Fibroblast of the conjunctiva (primary cell): ENCODE results near the gene AKAP6.
A peak's percentile ranks its signal among the peaks of the same experiment; 100 is the strongest.

Experiments
- DNase-seq: peaks from one replicate; pipeline ENCODE4 v3.0.0-alpha.2; 2010; ENCODE audit warnings: low read depth

AKAP6 gene

GRCh38 chr14:32332415-32333316 lies 3.6 kb downstream of the AKAP6 start:
- DNase-seq = no peak

GRCh38 chr14:32336702-32337101 lies 7.6 kb downstream of the AKAP6 start:
- DNase-seq = no peak

GRCh38 chr14:32337759-32338158 lies 8.7 kb downstream of the AKAP6 start:
- DNase-seq = no peak

- DNase-seq = no peak
Measured at GRCh38 chr14:32339188-32339587, 10.1 kb downstream of the AKAP6 start.

- no peak for DNase-seq
Measured at GRCh38 chr14:32341947-32342846, 13.1 kb downstream of the AKAP6 start.

GRCh38 chr14:32342847-32343194 lies 13.7 kb downstream of the AKAP6 start:
- DNase-seq = no peak

GRCh38 chr14:32343926-32344430 lies 14.9 kb downstream of the AKAP6 start:
- no peak for DNase-seq

- no peak for DNase-seq
Measured at GRCh38 chr14:32345311-32345791, 16.3 kb downstream of the AKAP6 start.

- no peak for DNase-seq
Measured at GRCh38 chr14:32349322-32349721, 20.2 kb downstream of the AKAP6 start.

- DNase-seq = no peak
Measured at GRCh38 chr14:32350020-32350419, 20.9 kb downstream of the AKAP6 start.

- DNase-seq = no peak
Measured at GRCh38 chr14:32352631-32353030, 23.5 kb downstream of the AKAP6 start.

- no peak for DNase-seq
Measured at GRCh38 chr14:32354716-32355115, 25.6 kb downstream of the AKAP6 start.

GRCh38 chr14:32358781-32359180 lies 29.7 kb downstream of the AKAP6 start:
- no peak for DNase-seq

GRCh38 chr14:32361674-32362073 lies 32.6 kb downstream of the AKAP6 start:
- DNase-seq = no peak

- no peak for DNase-seq
Measured at GRCh38 chr14:32363761-32364160, 34.7 kb downstream of the AKAP6 start.

- DNase-seq = no peak
Measured at GRCh38 chr14:32364941-32365340, 35.8 kb downstream of the AKAP6 start.

GRCh38 chr14:32366256-32366879 lies 37.3 kb downstream of the AKAP6 start:
- peak; percentile 58 for DNase-seq

GRCh38 chr14:32366986-32367385 lies 37.9 kb downstream of the AKAP6 start:
- DNase-seq = peak; percentile 57

- no peak for DNase-seq
Measured at GRCh38 chr14:32367516-32367915, 38.4 kb downstream of the AKAP6 start.

GRCh38 chr14:32368107-32368506 lies 39.0 kb downstream of the AKAP6 start:
- no peak for DNase-seq

GRCh38 chr14:32370714-32371113 lies 41.6 kb downstream of the AKAP6 start:
- DNase-seq = no peak

GRCh38 chr14:32372154-32372553 lies 43.1 kb downstream of the AKAP6 start:
- peak; percentile 87 for DNase-seq
